H1 (cell line): ENCODE results near the gene DNAJC10.

Experiments
- BACH1 ChIP-seq: IDR thresholded peaks from 2 replicates; pipeline ENCODE4 v1.6.1; 2012; ENCODE audit warnings: low read length, improper control_type of control experiment
- BRCA1 ChIP-seq: IDR thresholded peaks from 2 replicates; pipeline ENCODE4 v1.6.1; 2012; ENCODE audit warnings: low read depth, low read length, improper control_type of control experiment
- CHD1 ChIP-seq: IDR thresholded peaks from 2 replicates; pipeline ENCODE4 v1.6.1; 2012; ENCODE audit warnings: low read depth, low read length, improper control_type of control experiment
- EP300 ChIP-seq, 2 experiments: IDR thresholded peaks; 1 replicate in 1 of 2; 2 replicates in 1 of 2; pipeline ENCODE4 v1.6.1; 2011 to 2012; ENCODE audit warnings: low read depth in 2 of 2, low read length in 2 of 2, mild to moderate bottlenecking in 2 of 2, borderline replicate concordance in 1 of 2, inconsistent platforms in 1 of 2, moderate library complexity in 1 of 2
- EZH2 ChIP-seq: fragments of 200-600 bp; sonication (generic); IDR thresholded peaks from 2 replicates; pipeline ENCODE4 v1.7.1; 2012; ENCODE audit warnings: low read depth, mild to moderate bottlenecking, moderate library complexity, low read length, inconsistent platforms; ENCODE audit not compliant: severe bottlenecking
- HDAC2 ChIP-seq, 2 experiments: fragments of 300-600 bp in 1 of 2; sonication (generic) in 1 of 2; IDR thresholded peaks; 2 replicates each; pipeline ENCODE4 v1.6.1; 2011 to 2012; ENCODE audit warnings: low read depth in 2 of 2, low read length in 2 of 2, mild to moderate bottlenecking in 2 of 2, moderate library complexity in 2 of 2, borderline replicate concordance in 1 of 2, inconsistent platforms in 1 of 2
- MAFK ChIP-seq: IDR thresholded peaks from 2 replicates; pipeline ENCODE4 v1.6.1; 2012; ENCODE audit warnings: low read depth, mild to moderate bottlenecking, improper control_type of control experiment, low read length
- NRF1 ChIP-seq: IDR thresholded peaks from 2 replicates; pipeline ENCODE4 v1.6.1; 2011; ENCODE audit warnings: mild to moderate bottlenecking, low read depth, low read length, improper control_type of control experiment
- POLR2A ChIP-seq, 2 experiments: IDR thresholded peaks; 1 replicate in 1 of 2; 2 replicates in 1 of 2; pipeline ENCODE4 v1.6.1; 2011; ENCODE audit warnings: low read depth in 2 of 2, low read length in 2 of 2, mild to moderate bottlenecking in 2 of 2; ENCODE audit errors: control extremely low read depth in 1 of 2
- RAD21 ChIP-seq, 2 experiments: IDR thresholded peaks in 1 of 2; conservative IDR thresholded peaks in 1 of 2; 2 replicates each; pipeline ENCODE4 v1.6.1; 2011; ENCODE audit warnings: low read depth in 2 of 2, low read length in 2 of 2, improper control_type of control experiment in 1 of 2, inconsistent platforms in 1 of 2, mild to moderate bottlenecking in 1 of 2, moderate library complexity in 1 of 2
- SIN3A ChIP-seq, 2 experiments: IDR thresholded peaks in 1 of 2; conservative IDR thresholded peaks in 1 of 2; 2 replicates each; pipeline ENCODE4 v1.6.1; 2011 to 2012; ENCODE audit warnings: low read length in 2 of 2, improper control_type of control experiment in 1 of 2, low read depth in 1 of 2, mild to moderate bottlenecking in 1 of 2
- TF ChIP-seq, protein P1 (sequence below), 3 experiments: IDR thresholded peaks; 1 replicate in 2 of 3; 2 replicates in 1 of 3; pipeline versions ENCODE4 v1.5.1 to v1.6.1; 2011; ENCODE audit warnings: low read length in 3 of 3, mild to moderate bottlenecking in 3 of 3, inconsistent platforms in 2 of 3, low read depth in 1 of 3, moderate library complexity in 1 of 3; ENCODE audit not compliant: insufficient read depth in 1 of 3; ENCODE audit errors: control extremely low read depth in 1 of 3

DNA sequence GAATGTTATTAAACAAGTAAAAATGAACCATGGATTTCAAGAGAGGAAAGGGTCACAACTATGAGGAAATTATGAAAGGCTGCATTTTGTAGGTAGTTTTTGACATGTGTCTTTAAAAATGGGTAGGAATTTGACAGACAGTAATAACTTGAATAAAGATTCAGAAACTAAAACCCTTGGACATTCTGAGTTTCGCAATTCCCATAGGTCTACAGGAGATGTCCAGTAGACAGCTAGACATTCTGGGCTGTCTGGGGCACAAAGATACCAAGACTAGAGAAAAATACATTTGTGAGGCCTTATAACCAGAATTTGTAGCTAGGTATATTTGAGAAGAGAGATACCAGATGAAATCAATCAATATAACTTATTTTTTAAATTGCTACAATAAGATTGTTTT, 42.3 kb downstream of the DNAJC10 start:
- TF ChIP-seq, protein P1, sequence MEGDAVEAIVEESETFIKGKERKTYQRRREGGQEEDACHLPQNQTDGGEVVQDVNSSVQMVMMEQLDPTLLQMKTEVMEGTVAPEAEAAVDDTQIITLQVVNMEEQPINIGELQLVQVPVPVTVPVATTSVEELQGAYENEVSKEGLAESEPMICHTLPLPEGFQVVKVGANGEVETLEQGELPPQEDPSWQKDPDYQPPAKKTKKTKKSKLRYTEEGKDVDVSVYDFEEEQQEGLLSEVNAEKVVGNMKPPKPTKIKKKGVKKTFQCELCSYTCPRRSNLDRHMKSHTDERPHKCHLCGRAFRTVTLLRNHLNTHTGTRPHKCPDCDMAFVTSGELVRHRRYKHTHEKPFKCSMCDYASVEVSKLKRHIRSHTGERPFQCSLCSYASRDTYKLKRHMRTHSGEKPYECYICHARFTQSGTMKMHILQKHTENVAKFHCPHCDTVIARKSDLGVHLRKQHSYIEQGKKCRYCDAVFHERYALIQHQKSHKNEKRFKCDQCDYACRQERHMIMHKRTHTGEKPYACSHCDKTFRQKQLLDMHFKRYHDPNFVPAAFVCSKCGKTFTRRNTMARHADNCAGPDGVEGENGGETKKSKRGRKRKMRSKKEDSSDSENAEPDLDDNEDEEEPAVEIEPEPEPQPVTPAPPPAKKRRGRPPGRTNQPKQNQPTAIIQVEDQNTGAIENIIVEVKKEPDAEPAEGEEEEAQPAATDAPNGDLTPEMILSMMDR (IDR thresholded peaks at IDR 0.05; ENCODE audit: control extremely low read depth in 1 of 3, insufficient read depth in 1 of 3, low read depth in 1 of 3, low read length in 3 of 3): no peak
- TF ChIP-seq CHD1 (no peak), BACH1 (no peak), MAFK (no peak), RAD21 (IDR thresholded peaks at IDR 0.05 in 1 of 2, conservative IDR thresholded peaks at IDR 0.05 in 1 of 2; ENCODE audit: low read depth in 2 of 2, low read length in 2 of 2) (no peak), HDAC2 (IDR thresholded peaks at IDR 0.05; ENCODE audit: borderline replicate concordance in 1 of 2, low read depth in 2 of 2, low read length in 2 of 2) (no peak), NRF1 (no peak), BRCA1 (no peak), EP300 (IDR thresholded peaks at IDR 0.05; ENCODE audit: borderline replicate concordance in 1 of 2, low read depth in 2 of 2, low read length in 2 of 2) (no peak), EZH2 (no peak), POLR2A (IDR thresholded peaks at IDR 0.05; ENCODE audit: control extremely low read depth in 1 of 2, low read depth in 2 of 2, low read length in 2 of 2) (no peak), SIN3A (conservative IDR thresholded peaks at IDR 0.05 in 1 of 2, IDR thresholded peaks at IDR 0.05 in 1 of 2; ENCODE audit: low read depth in 1 of 2, low read length in 2 of 2) (no peak)
